Mesenchymal stem cell (in vitro differentiated cells and primary cell): ENCODE results near the gene HNRNPUL1. TPM values are rescaled to one million over a fixed set of nuclear protein-coding genes. Genes with fewer than 3 reads are reported as not detected.

Experiments
- DNase-seq: peaks from one replicate; pipeline ENCODE4 v3.0.0-alpha.2; 2013
- H2AFZ ChIP-seq: one replicate; pipeline ENCODE4 v1.6.1; 2013; ENCODE audit warnings: low read depth, mild to moderate bottlenecking, control low read depth, inconsistent platforms, low read length, moderate library complexity
- H2AK5ac ChIP-seq: 2 replicates; pipeline ENCODE4 v1.6.1; 2013; ENCODE audit warnings: low read length, moderate library complexity, mild to moderate bottlenecking, inconsistent platforms; ENCODE audit not compliant: severe bottlenecking
- H2BK120ac ChIP-seq: one replicate; pipeline ENCODE4 v1.6.1; 2013; ENCODE audit warnings: low read depth, mild to moderate bottlenecking, inconsistent platforms, low read length, moderate library complexity
- H2BK12ac ChIP-seq, 2 experiments: one replicate each; pipeline ENCODE4 v1.6.1; 2013; ENCODE audit warnings: inconsistent platforms in 2 of 2, low read length in 2 of 2, mild to moderate bottlenecking in 2 of 2, moderate library complexity in 2 of 2, control low read depth in 1 of 2
- H2BK15ac ChIP-seq: one replicate; pipeline ENCODE4 v1.6.1; 2013; ENCODE audit warnings: mild to moderate bottlenecking, low read depth, inconsistent platforms; ENCODE audit not compliant: poor library complexity, severe bottlenecking
- H2BK5ac ChIP-seq: 2 replicates; pipeline ENCODE4 v1.6.1; 2013; ENCODE audit warnings: low read depth, mild to moderate bottlenecking, low read length, control low read depth, inconsistent platforms; ENCODE audit not compliant: poor library complexity, severe bottlenecking
- H3K14ac ChIP-seq, 2 experiments: one replicate each; pipeline ENCODE4 v1.6.1; 2013; ENCODE audit warnings: inconsistent platforms in 2 of 2, low read length in 2 of 2, control low read depth in 1 of 2, mild to moderate bottlenecking in 1 of 2, moderate library complexity in 1 of 2
- H3K18ac ChIP-seq, 2 experiments: one replicate each; pipeline ENCODE4 v1.6.1; 2013; ENCODE audit warnings: inconsistent platforms in 2 of 2, low read length in 2 of 2, control low read depth in 1 of 2, low read depth in 1 of 2, mild to moderate bottlenecking in 1 of 2
- H3K23ac ChIP-seq, 2 experiments: one replicate each; pipeline ENCODE4 v1.6.1; 2013; ENCODE audit warnings: inconsistent platforms in 2 of 2, low read length in 2 of 2, mild to moderate bottlenecking in 2 of 2, moderate library complexity in 2 of 2, control low read depth in 1 of 2
- H3K27ac ChIP-seq: 2 replicates; pipeline ENCODE4 v1.5.1; 2013; ENCODE audit warnings: mild to moderate bottlenecking, moderate library complexity, low read length, control low read depth, inconsistent platforms; ENCODE audit not compliant: poor library complexity, severe bottlenecking
- H3K27me3 ChIP-seq, 2 experiments: 2 replicates each; pipeline versions ENCODE4 v1.6.1 to v1.7.0; 2013; ENCODE audit warnings: low read length in 2 of 2, mild to moderate bottlenecking in 2 of 2, moderate library complexity in 2 of 2, control low read depth in 1 of 2, inconsistent platforms in 1 of 2; ENCODE audit not compliant: control insufficient read depth in 1 of 2, insufficient read depth in 1 of 2
- H3K36me3 ChIP-seq, 2 experiments: 2 replicates each; pipeline versions ENCODE4 v1.6.1 to v1.7.0; 2013; ENCODE audit warnings: low read length in 2 of 2, control low read depth in 1 of 2, inconsistent platforms in 1 of 2, low read depth in 1 of 2, mild to moderate bottlenecking in 1 of 2; ENCODE audit not compliant: insufficient read depth in 2 of 2, control insufficient read depth in 1 of 2
- H3K4ac ChIP-seq, 2 experiments: one replicate each; pipeline ENCODE4 v1.6.1; 2013; ENCODE audit warnings: inconsistent platforms in 2 of 2, low read length in 2 of 2, mild to moderate bottlenecking in 2 of 2, moderate library complexity in 2 of 2, control low read depth in 1 of 2, low read depth in 1 of 2
- H3K4me1 ChIP-seq: 2 replicates; pipeline ENCODE4 v1.6.1; 2013; ENCODE audit warnings: low read depth, low read length, control low read depth; ENCODE audit not compliant: control insufficient read depth, insufficient read depth
- H3K4me2 ChIP-seq: 2 replicates; pipeline ENCODE4 v1.6.1; 2013; ENCODE audit warnings: low read length, mild to moderate bottlenecking, inconsistent platforms; ENCODE audit not compliant: poor library complexity, severe bottlenecking
- H3K4me3 ChIP-seq, 2 experiments: 2 replicates each; pipeline versions ENCODE4 v1.5.1 to v1.7.0; 2013; ENCODE audit warnings: low read length in 2 of 2, mild to moderate bottlenecking in 2 of 2, control low read depth in 1 of 2, low read depth in 1 of 2; ENCODE audit not compliant: insufficient read depth in 1 of 2
- H3K79me1 ChIP-seq: replicated peaks from 2 replicates; pipeline ENCODE4 v1.6.1; 2013; ENCODE audit warnings: mild to moderate bottlenecking, control low read depth, low read length, inconsistent platforms; ENCODE audit not compliant: poor library complexity, severe bottlenecking
- H3K9ac ChIP-seq: 2 replicates; pipeline ENCODE4 v1.7.0; 2013; ENCODE audit warnings: mild to moderate bottlenecking, low read length, moderate library complexity
- H3K9me3 ChIP-seq: 2 replicates; pipeline ENCODE4 v1.7.0; 2013; ENCODE audit warnings: mild to moderate bottlenecking, low read length; ENCODE audit not compliant: control insufficient read depth
- H4K8ac ChIP-seq: one replicate; pipeline ENCODE4 v1.6.1; 2013; ENCODE audit warnings: inconsistent platforms, mild to moderate bottlenecking, low read length, moderate library complexity
- H4K91ac ChIP-seq: one replicate; pipeline ENCODE4 v1.6.1; 2013; ENCODE audit warnings: mild to moderate bottlenecking, low read length, inconsistent platforms
- WGBS: methylation state at CpG from one replicate; pipeline ENCODE4 v1.1.7; 2013; ENCODE audit warnings: mixed read lengths; 5-methylcytosine and 5-hydroxymethylcytosine counted together
- small RNA-seq: library from polyadenylated mRNA; stranded (forward); fragments of <200 nt; extraction: miRNeasy Mini kit (QIAGEN cat#:217004); gene quantifications from one replicate; pipeline ENCODE3, GENCODE V24; 2013; ENCODE audit warnings: low read depth

Gene HNRNPUL1

GRCh38 chr19:41355035-41355434 lies 90.9 kb downstream of the HNRNPUL1 start:
- H2AK5ac ChIP-seq: no peak overlapping the region
- H3K14ac ChIP-seq: no peak overlapping the region
- no peaks in the 10 kb centered on the region for H3K27me3 ChIP-seq
- WGBS: 93% methylated on average over 1 of the region's 1 CpG
- no peak overlapping the region for H3K4me3 ChIP-seq
- H3K9ac ChIP-seq: no peak overlapping the region
- no peak overlapping the region for H3K18ac ChIP-seq
- no peak overlapping the region for H4K8ac ChIP-seq
- H3K4me1 ChIP-seq: peaks cover 8% of the 10 kb centered on the region
- no peak overlapping the region for H4K91ac ChIP-seq
- H3K79me1 ChIP-seq: peaks cover 8% of the 10 kb centered on the region
- no peak overlapping the region for H2BK120ac ChIP-seq
- H3K9me3 ChIP-seq: no peaks in the 10 kb centered on the region
- H2AFZ ChIP-seq: no peak overlapping the region
- no peak overlapping the region for H2BK5ac ChIP-seq
- no peak overlapping the region for H3K27ac ChIP-seq
- no peak overlapping the region for H3K4ac ChIP-seq
- DNase-seq: no peak
- H2BK12ac ChIP-seq: no peak overlapping the region
- H2BK15ac ChIP-seq: no peak overlapping the region
- no peak overlapping the region for H3K23ac ChIP-seq
- H3K36me3 ChIP-seq: peaks cover 0 to 11% of the 10 kb centered on the region in 2 experiments
- H3K4me2 ChIP-seq: no peak overlapping the region

DNA sequence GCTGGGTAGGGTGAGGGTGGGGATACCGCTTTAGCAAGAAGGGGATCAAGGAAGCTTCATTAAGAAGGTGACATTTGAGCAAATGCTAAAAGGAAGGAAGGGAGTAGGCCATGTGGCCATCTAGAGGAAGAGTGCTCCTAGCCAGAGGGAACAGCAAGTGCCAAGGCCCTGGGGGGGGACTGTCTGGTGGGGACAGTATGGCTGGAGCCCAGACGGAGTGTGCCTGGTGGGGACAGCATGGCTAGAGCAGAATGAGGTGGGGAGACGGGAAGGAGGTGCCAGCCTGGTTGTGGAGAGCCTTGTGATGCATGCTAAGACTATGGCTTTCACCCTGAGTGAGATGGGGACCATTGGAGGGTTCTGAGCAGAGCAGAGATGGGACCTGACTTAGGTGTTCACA lies 91.6 kb downstream of the HNRNPUL1 start:
- no peak overlapping the region for H3K4ac ChIP-seq
- WGBS: 96% methylated on average over 3 of the region's 3 CpGs
- H3K4me1 ChIP-seq: peaks cover 4% of the 10 kb centered on the region
- H2BK12ac ChIP-seq: no peak overlapping the region
- no peak overlapping the region for H4K91ac ChIP-seq
- no peaks in the 10 kb centered on the region for H3K9me3 ChIP-seq
- no peak overlapping the region for H2BK15ac ChIP-seq
- H2AFZ ChIP-seq: no peak overlapping the region
- H3K79me1 ChIP-seq: peaks cover 9% of the 10 kb centered on the region
- no peak overlapping the region for H3K4me3 ChIP-seq
- no peak overlapping the region for H3K27ac ChIP-seq
- H3K14ac ChIP-seq: no peak overlapping the region
- no peak overlapping the region for H2AK5ac ChIP-seq
- H3K4me2 ChIP-seq: no peak overlapping the region
- no peak overlapping the region for H3K18ac ChIP-seq
- H3K27me3 ChIP-seq: no peaks in the 10 kb centered on the region
- H2BK5ac ChIP-seq: no peak overlapping the region
- H3K9ac ChIP-seq: no peak overlapping the region
- H3K23ac ChIP-seq: no peak overlapping the region
- no peak for DNase-seq
- peaks cover 0 to 11% of the 10 kb centered on the region in 2 experiments for H3K36me3 ChIP-seq
- no peak overlapping the region for H4K8ac ChIP-seq
- H2BK120ac ChIP-seq: no peak overlapping the region

- Histone ChIP-seq H2AK5ac (no peak overlapping the region), H2BK15ac (no peak overlapping the region), H3K9ac (no peak overlapping the region), H3K4me1 (peaks cover 3% of the 10 kb centered on the region), H3K27me3 (no peaks in the 10 kb centered on the region), H3K9me3 (no peaks in the 10 kb centered on the region), H2BK12ac (no peak overlapping the region), H3K23ac (no peak overlapping the region), H3K4me2 (no peak overlapping the region), H3K4ac (no peak overlapping the region), H2AFZ (no peak overlapping the region), H3K27ac (no peak overlapping the region), H4K91ac (no peak overlapping the region), H3K4me3 (no peak overlapping the region), H2BK5ac (no peak overlapping the region), H3K14ac (no peak overlapping the region), H3K36me3 (peaks cover 0 to 11% of the 10 kb centered on the region in 2 experiments), H3K79me1 (peaks cover 9% of the 10 kb centered on the region), H4K8ac (no peak overlapping the region), H2BK120ac (no peak overlapping the region), H3K18ac (no peak overlapping the region)
- WGBS: 87% methylated on average over 11 of the region's 11 CpGs
- DNase-seq: no peak
Observed at GRCh38 chr19:41356984-41357739, 93.0 kb downstream of the HNRNPUL1 start.

Small RNA genes within 50 kb of the gene (small RNA-seq; reads per million reads assigned to genes)
- gene RN7SL34P: not detected
